Measurements from ENCODE around the gene SERPINA10. TPM values are rescaled to one million over a fixed set of nuclear protein-coding genes. Genes with fewer than 3 reads are reported as not detected.

SERPINA10 gene
- total and polyA plus RNA-seq, 2 donors (not counting 3 experiments of a cell fraction or from before 2014, with no cell fraction given), result not detected

DNA sequence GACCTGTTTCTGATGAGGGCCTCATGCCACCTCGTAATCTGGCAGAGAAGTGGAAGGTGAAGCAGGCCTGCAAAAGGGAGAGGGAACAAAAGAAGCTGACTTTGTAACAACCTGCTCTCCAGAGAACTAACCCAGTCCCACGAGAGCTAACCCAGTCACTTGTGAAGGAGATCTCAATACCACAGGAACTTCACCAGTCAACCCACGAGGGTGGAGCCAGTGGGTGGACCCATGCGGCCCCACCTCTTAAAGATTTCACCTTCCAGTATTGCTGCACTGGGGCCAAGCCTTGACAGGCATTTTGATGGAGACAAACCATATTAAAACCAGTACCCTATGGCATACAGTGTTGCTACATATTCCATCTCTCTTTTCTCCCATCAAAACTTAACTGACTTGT lies 55.1 kb downstream of the SERPINA10 start:
- no peak overlapping the region for H3K4me2 ChIP-seq (ENCODE audit: insufficient read depth, low read length)
- no peak overlapping the region for H3K4me3 ChIP-seq (replicated peaks in 1 of 3; ENCODE audit: insufficient read depth in 1 of 3, low read depth in 1 of 3, low read length in 3 of 3)
- DNase-seq (ENCODE audit: low read depth, low spot score) (no peak), FAIRE-seq (no peak)
- no peak overlapping the region for H3K27ac ChIP-seq (ENCODE audit: insufficient read depth, low read depth, low read length)
- no peaks in the 10 kb centered on the region for H3K79me2 ChIP-seq (ENCODE audit: control insufficient read depth, insufficient read depth, low read length)
- no TSS peak for BruUV-seq (replicated peaks)
- no peaks in the 10 kb centered on the region for H3K36me3 ChIP-seq (ENCODE audit: control insufficient read depth in 2 of 2, extremely low read depth in 1 of 2, insufficient read depth in 2 of 2, low read length in 2 of 2)
- intact Hi-C loops (cut with micrococcal nuclease) (no loop called here), dilution Hi-C loops (cut with MboI; ENCODE audit: extremely low pct_ligation_motif_present, low sequenced_read_pairs) (no loop called here)
- no peaks in the 10 kb centered on the region for H3K9me3 ChIP-seq (replicated peaks; ENCODE audit: control insufficient read depth, insufficient read depth, low read length)
- TF ChIP-seq, protein P1, sequence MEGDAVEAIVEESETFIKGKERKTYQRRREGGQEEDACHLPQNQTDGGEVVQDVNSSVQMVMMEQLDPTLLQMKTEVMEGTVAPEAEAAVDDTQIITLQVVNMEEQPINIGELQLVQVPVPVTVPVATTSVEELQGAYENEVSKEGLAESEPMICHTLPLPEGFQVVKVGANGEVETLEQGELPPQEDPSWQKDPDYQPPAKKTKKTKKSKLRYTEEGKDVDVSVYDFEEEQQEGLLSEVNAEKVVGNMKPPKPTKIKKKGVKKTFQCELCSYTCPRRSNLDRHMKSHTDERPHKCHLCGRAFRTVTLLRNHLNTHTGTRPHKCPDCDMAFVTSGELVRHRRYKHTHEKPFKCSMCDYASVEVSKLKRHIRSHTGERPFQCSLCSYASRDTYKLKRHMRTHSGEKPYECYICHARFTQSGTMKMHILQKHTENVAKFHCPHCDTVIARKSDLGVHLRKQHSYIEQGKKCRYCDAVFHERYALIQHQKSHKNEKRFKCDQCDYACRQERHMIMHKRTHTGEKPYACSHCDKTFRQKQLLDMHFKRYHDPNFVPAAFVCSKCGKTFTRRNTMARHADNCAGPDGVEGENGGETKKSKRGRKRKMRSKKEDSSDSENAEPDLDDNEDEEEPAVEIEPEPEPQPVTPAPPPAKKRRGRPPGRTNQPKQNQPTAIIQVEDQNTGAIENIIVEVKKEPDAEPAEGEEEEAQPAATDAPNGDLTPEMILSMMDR (IDR thresholded peaks at IDR 0.05; ENCODE audit: extremely low read depth in 1 of 2, insufficient read depth in 1 of 2, low read depth in 1 of 2, low read length in 2 of 2), result no peak
- TF ChIP-seq, protein P2, sequence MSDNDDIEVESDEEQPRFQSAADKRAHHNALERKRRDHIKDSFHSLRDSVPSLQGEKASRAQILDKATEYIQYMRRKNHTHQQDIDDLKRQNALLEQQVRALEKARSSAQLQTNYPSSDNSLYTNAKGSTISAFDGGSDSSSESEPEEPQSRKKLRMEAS (IDR thresholded peaks at IDR 0.05; ENCODE audit: insufficient read depth, insufficient read length), result no peak
- TF ChIP-seq POLR2AphosphoS5 (IDR thresholded peaks at IDR 0.05; ENCODE audit: insufficient read depth, low read depth, low read length) (no peak), POLR2A (IDR thresholded peaks at IDR 0.05; ENCODE audit: low read depth, low read length) (no peak), JUN (IDR thresholded peaks at IDR 0.05; ENCODE audit: borderline replicate concordance, insufficient read depth, insufficient read length, low read depth) (no peak), MYC (IDR thresholded peaks at IDR 0.05; ENCODE audit: low read depth, low read length) (no peak), GATA2 (IDR thresholded peaks at IDR 0.05; ENCODE audit: insufficient read depth, insufficient read length, low read depth, low read length) (no peak)
- H3K9ac ChIP-seq (replicated peaks; ENCODE audit: extremely low read depth, insufficient read depth, low read length), result no peak overlapping the region
- no peaks in the 10 kb centered on the region for H4K20me1 ChIP-seq (replicated peaks; ENCODE audit: control insufficient read depth, extremely low read depth, insufficient read depth, low read length)
- no peak overlapping the region for H2AFZ ChIP-seq (ENCODE audit: low read depth, low read length)
- no peaks in the 10 kb centered on the region for H3K9me1 ChIP-seq (replicated peaks; ENCODE audit: control insufficient read depth, extremely low read depth, insufficient read depth, low read length)
- no peaks in the 10 kb centered on the region for H3K4me1 ChIP-seq (ENCODE audit: control insufficient read depth, extremely low read depth, insufficient read depth, low read length)
- H3K27me3 ChIP-seq (ENCODE audit: control insufficient read depth in 2 of 2, insufficient read depth in 2 of 2, low read length in 2 of 2), result no peaks in the 10 kb centered on the region
- ChIA-PET CTCF (no interaction called here), POLR2A (no interaction called here)

All from endothelial cell of umbilical vein (primary cell).